MM.1S (cell line): Measurements from ENCODE around the gene NFXL1.

Experiments
- DNase-seq: peaks from one replicate; pipeline ENCODE4 v3.0.0-alpha.2; 2015
- H2AFZ ChIP-seq: fragments of 300-600 bp; sonication (generic); 2 replicates; pipeline ENCODE4 v1.6.0; 2016; ENCODE audit warnings: antibody characterized with exemption, low read length
- H3F3A ChIP-seq: fragments of 300-600 bp; sonication (generic); 2 replicates; pipeline ENCODE4 v1.6.1; 2016; ENCODE audit warnings: mild to moderate bottlenecking, antibody characterized with exemption, low read length, moderate library complexity, mixed read lengths; ENCODE audit not compliant: insufficient read depth
- H3K27ac ChIP-seq: fragments of 300-600 bp; sonication (generic); 2 replicates; pipeline ENCODE4 v1.5.1; 2016; ENCODE audit warnings: mild to moderate bottlenecking, low read length
- H3K27me3 ChIP-seq: fragments of 300-600 bp; sonication (generic); replicated peaks from 2 replicates; pipeline ENCODE4 v1.6.0; 2016; ENCODE audit warnings: low read length; ENCODE audit not compliant: insufficient read depth
- H3K36me3 ChIP-seq: fragments of 300-600 bp; sonication (generic); replicated peaks from 2 replicates; pipeline ENCODE4 v1.6.1; 2016; ENCODE audit warnings: mild to moderate bottlenecking, low read length, mixed read lengths; ENCODE audit not compliant: insufficient read depth
- H3K4me1 ChIP-seq: fragments of 300-600 bp; sonication (generic); 2 replicates; pipeline ENCODE4 v1.6.1; 2016; ENCODE audit warnings: low read length, mixed read lengths
- H3K4me2 ChIP-seq: fragments of 300-600 bp; sonication (generic); 2 replicates; pipeline ENCODE4 v1.6.0; 2016; ENCODE audit warnings: low read depth, low read length
- H3K4me3 ChIP-seq: fragments of 300-600 bp; sonication (generic); 2 replicates; pipeline ENCODE4 v1.5.1; 2016; ENCODE audit warnings: low read length, mixed read lengths
- H3K79me2 ChIP-seq: fragments of 300-600 bp; sonication (generic); 2 replicates; pipeline ENCODE4 v1.6.1; 2016; ENCODE audit warnings: mixed run types, low read length, mixed read lengths
- H3K9ac ChIP-seq: fragments of 300-600 bp; sonication (generic); 2 replicates; pipeline ENCODE4 v1.6.1; 2016; ENCODE audit warnings: low read length, mixed read lengths
- H3K9me2 ChIP-seq: fragments of 300-600 bp; sonication (generic); replicated peaks from 2 replicates; pipeline ENCODE4 v1.6.1; 2016; ENCODE audit warnings: mild to moderate bottlenecking, low read length, mixed read lengths; ENCODE audit not compliant: insufficient read depth
- H3K9me3 ChIP-seq: fragments of 300-600 bp; sonication (generic); replicated peaks from 2 replicates; pipeline ENCODE4 v1.6.1; 2016; ENCODE audit warnings: mild to moderate bottlenecking, low read length, mixed read lengths; ENCODE audit not compliant: insufficient read depth
- H4K20me1 ChIP-seq: fragments of 300-600 bp; sonication (generic); 2 replicates; pipeline ENCODE4 v1.6.1; 2016; ENCODE audit warnings: mild to moderate bottlenecking, low read length, moderate library complexity, mixed read lengths; ENCODE audit not compliant: insufficient read depth
- CTCF ChIP-seq: fragments of 300-600 bp; sonication (generic); IDR thresholded peaks from 2 replicates; pipeline ENCODE4 v1.5.1; 2016; ENCODE audit warnings: antibody characterized with exemption, low read length, mixed read lengths
- EZH2 ChIP-seq: fragments of 300-600 bp; sonication (generic); optimal IDR thresholded peaks from 2 replicates; pipeline ENCODE3; 2017; ENCODE audit warnings: low read depth, mild to moderate bottlenecking, antibody characterized with exemption, low read length, mixed read lengths
- EZH2phosphoT487 ChIP-seq: fragments of 300-600 bp; sonication (generic); IDR thresholded peaks from 2 replicates; pipeline ENCODE4 v1.6.1; 2018; ENCODE audit warnings: antibody characterized with exemption, low read length

The NFXL1 gene

GRCh38 chr4:47945930-47946726 is 31.7 kb upstream of the NFXL1 start:
- no peaks in the 10 kb centered on the region for H3K9me2 ChIP-seq
- H3K79me2 ChIP-seq: no peaks in the 10 kb centered on the region
- no peak overlapping the region for H3K27ac ChIP-seq
- no peaks in the 10 kb centered on the region for H3K9me3 ChIP-seq
- DNase-seq: no peak
- no peak overlapping the region for H3K9ac ChIP-seq
- no peaks in the 10 kb centered on the region for H3F3A ChIP-seq
- H3K27me3 ChIP-seq: no peaks in the 10 kb centered on the region
- no peak overlapping the region for H3K4me3 ChIP-seq
- H3K4me2 ChIP-seq: no peak overlapping the region
- H4K20me1 ChIP-seq: no peaks in the 10 kb centered on the region
- no peaks in the 10 kb centered on the region for H3K4me1 ChIP-seq
- H3K36me3 ChIP-seq: no peaks in the 10 kb centered on the region
- H2AFZ ChIP-seq: no peak overlapping the region
- TF ChIP-seq EZH2phosphoT487 (no peak), CTCF (no peak), EZH2 (no peak)

GRCh38 chr4:47942081-47942819 is 27.9 kb upstream of the NFXL1 start:
- no peak for TF ChIP-seq EZH2phosphoT487
- no peak for TF ChIP-seq CTCF
- TF ChIP-seq EZH2: no peak
- Histone ChIP-seq H2AFZ (no peak overlapping the region), H3K79me2 (no peaks in the 10 kb centered on the region), H3K36me3 (no peaks in the 10 kb centered on the region), H3K9me3 (no peaks in the 10 kb centered on the region), H3K4me3 (no peak overlapping the region), H3K9ac (no peak overlapping the region), H3K27me3 (no peaks in the 10 kb centered on the region), H3K9me2 (no peaks in the 10 kb centered on the region), H3K4me2 (no peak overlapping the region), H3F3A (no peaks in the 10 kb centered on the region), H3K4me1 (no peaks in the 10 kb centered on the region), H3K27ac (no peak overlapping the region), H4K20me1 (no peaks in the 10 kb centered on the region)
- DNase-seq: no peak

- no peak for TF ChIP-seq CTCF
- TF ChIP-seq EZH2: no peak
- TF ChIP-seq EZH2phosphoT487: no peak
- Histone ChIP-seq H3K79me2 (no peaks in the 10 kb centered on the region), H3K9ac (no peak overlapping the region), H4K20me1 (no peaks in the 10 kb centered on the region), H3K36me3 (no peaks in the 10 kb centered on the region), H3K9me3 (no peaks in the 10 kb centered on the region), H3K27ac (no peak overlapping the region), H3K4me3 (no peak overlapping the region), H3F3A (no peaks in the 10 kb centered on the region), H3K4me2 (no peak overlapping the region), H3K9me2 (no peaks in the 10 kb centered on the region), H3K27me3 (no peaks in the 10 kb centered on the region), H2AFZ (no peak overlapping the region), H3K4me1 (no peaks in the 10 kb centered on the region)
- DNase-seq: no peak
Observed at GRCh38 chr4:47939456-47939855, 25.1 kb upstream of the NFXL1 start.
